B cell (primary cell): ENCODE data around the gene THEM5.

Experiments
- EZH2 ChIP-seq: IDR thresholded peaks from 2 replicates; pipeline ENCODE4 v1.6.1; 2012; ENCODE audit warnings: borderline replicate concordance, low read depth, mild to moderate bottlenecking, moderate library complexity, low read length; ENCODE audit not compliant: insufficient read depth, poor library complexity, severe bottlenecking
- TF ChIP-seq, protein P1 (sequence below): fragments of 200-600 bp; IDR thresholded peaks from one replicate; pipeline ENCODE4 v1.8.0; 2022; ENCODE audit warnings: antibody characterized with exemption, mild to moderate bottlenecking

DNA sequence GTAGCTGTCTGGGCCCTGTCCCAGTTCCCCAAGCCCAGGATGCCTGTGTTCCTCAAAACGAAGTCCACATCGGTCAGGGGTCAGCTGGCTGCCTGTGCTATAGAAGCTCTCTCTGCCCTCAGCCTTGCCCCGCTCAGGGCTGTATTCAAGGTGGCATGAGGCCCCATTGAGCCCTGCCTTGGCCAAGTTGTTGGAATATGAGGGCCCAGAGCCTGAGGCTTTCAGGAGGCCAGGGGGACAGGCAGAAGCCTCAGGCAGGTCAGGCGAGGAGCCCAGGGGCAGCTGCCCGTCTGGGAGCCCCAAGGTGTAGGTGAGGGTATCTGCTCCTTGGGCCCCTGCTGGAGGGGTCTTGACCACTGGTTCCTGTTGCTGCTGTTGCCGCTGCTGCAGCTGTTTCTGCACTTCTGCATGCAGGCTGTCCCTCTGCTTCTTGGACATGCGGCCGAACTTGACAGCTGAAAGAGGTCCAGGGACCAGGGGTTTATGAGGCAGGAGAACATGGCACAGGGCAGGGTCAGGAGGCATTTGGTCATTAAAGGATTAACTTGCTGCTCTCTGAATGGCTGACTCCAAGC lies 38.5 kb downstream of the THEM5 start:
- TF ChIP-seq, protein P1, sequence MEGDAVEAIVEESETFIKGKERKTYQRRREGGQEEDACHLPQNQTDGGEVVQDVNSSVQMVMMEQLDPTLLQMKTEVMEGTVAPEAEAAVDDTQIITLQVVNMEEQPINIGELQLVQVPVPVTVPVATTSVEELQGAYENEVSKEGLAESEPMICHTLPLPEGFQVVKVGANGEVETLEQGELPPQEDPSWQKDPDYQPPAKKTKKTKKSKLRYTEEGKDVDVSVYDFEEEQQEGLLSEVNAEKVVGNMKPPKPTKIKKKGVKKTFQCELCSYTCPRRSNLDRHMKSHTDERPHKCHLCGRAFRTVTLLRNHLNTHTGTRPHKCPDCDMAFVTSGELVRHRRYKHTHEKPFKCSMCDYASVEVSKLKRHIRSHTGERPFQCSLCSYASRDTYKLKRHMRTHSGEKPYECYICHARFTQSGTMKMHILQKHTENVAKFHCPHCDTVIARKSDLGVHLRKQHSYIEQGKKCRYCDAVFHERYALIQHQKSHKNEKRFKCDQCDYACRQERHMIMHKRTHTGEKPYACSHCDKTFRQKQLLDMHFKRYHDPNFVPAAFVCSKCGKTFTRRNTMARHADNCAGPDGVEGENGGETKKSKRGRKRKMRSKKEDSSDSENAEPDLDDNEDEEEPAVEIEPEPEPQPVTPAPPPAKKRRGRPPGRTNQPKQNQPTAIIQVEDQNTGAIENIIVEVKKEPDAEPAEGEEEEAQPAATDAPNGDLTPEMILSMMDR = no peak
- no peak for TF ChIP-seq EZH2
